Hypothalamus (tissue), 51 donors: ENCODE measurements around the gene NUBP2.

Experiments used
- DNase-seq, 51 donors: peaks; one replicate each; lab custom pipeline; 2025; lab: John Stamatoyannopoulos, UW

NUBP2 gene

DNA sequence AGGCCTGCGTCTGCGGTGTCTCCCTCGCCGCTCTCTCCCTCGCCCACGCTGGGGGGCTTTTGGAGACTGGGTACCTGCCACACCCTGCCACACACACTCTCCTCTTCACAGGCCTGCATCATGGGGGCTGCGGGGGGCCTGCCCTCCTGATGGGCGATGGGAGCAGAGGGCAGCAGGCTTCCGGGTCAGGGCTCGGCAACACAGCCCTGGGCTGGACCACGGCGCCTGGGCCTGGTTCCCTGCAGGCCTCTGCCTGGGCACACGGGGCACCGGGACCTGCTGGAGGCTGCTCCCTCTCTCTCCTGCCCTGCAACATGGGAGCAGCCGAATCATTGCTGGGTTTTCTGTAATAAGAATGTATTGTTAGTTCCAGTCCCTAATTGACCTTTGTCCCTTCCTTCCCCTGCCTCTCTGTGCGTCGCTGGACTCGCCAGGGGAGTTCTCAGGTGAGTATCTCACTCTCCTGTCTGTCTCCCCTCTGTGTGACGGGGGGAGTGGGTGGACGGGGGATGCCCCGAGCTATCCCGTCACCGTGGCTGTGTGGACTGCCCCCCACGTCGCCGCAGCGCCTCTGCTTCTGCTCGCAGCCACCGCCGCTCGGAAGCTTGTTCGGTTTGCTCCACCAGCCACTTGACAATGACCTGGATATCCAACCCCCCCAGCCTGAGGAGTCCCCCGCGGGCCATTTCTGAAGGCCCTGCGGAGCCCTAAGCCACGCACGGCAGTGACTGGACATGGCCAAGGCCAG, 24.9 kb upstream of the NUBP2 start:
- no peak for DNase-seq

DNA sequence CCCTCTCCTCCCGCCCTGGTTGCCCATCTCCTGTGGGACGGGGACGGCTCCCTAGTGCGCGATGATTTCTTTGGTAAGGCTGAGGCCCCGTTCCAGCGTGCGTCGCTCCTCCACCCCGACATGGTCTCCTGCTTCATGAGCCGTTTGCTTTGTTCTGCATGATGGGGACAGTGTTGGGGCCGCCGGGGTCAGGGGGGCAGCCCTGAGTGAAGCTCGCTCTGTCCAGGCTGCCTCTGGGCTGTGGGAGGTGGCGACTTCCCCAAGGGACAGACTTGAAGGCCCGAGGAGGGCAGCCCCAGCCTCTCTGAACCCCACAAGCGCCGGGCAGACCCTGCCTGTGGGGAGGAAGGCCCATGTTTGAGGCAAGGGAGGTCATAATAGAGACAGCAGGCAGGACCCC, 23.8 kb upstream of the NUBP2 start:
- DNase-seq = no peak

DNA sequence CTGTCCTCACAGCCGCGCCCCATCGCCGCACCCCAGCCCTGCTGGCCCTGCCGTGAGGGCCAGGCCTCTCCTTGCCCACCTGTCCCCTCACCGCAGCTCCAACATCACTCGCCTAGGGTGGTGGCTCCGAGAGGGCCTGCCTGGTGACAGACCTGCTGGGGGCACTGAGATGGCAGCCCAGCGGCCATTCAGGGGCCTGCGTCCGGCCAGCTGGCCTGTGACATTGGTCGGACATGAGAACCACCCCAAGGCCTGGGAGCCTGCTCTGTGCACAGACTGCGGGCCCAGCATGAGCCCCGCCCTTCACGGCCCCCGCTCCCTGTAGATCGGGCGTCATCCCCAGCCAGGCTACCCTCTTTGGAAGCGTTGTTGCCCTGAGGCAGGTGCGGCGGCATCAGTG, 23.2 kb upstream of the NUBP2 start:
- DNase-seq = no peak

DNA sequence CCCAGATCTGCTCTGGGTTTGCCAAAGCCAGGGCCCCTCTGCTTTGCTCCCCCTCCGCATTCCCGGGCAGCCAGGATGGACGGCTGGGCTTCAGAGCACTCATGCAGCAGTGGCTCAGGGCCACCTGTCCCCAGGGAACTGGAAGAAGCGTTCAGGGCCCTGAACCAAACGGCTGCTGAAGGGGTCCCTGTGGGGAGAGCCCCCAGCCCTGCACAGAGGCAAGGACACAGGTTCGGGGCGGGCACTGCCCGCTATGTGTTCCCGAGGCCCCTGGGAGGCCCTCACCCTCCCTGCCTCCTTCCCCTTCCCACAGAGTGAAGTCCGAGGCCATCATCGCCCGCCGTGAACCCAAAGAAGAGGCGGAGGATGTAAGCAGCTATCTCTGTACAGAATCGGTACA, 21.8 kb upstream of the NUBP2 start:
- no peak for DNase-seq

DNA sequence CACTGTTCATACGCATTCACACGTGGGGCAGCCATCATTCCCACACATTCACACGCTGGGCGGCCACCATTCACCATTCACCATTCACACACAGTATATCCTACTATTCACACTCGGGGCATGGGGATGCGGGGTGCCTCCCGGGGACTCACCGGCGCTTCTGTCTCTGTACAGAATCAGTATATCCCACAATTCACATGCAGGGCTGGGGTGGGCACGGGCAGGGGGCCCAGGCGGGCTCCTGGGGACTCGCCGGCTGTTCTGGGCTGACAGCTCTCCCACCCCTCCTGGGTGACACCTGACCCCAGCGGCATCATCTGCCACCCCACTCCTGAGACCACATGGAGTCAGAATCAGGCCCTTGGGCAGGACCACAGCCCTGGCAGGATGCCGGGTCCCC, 21.0 kb upstream of the NUBP2 start:
- DNase-seq = no peak

DNA sequence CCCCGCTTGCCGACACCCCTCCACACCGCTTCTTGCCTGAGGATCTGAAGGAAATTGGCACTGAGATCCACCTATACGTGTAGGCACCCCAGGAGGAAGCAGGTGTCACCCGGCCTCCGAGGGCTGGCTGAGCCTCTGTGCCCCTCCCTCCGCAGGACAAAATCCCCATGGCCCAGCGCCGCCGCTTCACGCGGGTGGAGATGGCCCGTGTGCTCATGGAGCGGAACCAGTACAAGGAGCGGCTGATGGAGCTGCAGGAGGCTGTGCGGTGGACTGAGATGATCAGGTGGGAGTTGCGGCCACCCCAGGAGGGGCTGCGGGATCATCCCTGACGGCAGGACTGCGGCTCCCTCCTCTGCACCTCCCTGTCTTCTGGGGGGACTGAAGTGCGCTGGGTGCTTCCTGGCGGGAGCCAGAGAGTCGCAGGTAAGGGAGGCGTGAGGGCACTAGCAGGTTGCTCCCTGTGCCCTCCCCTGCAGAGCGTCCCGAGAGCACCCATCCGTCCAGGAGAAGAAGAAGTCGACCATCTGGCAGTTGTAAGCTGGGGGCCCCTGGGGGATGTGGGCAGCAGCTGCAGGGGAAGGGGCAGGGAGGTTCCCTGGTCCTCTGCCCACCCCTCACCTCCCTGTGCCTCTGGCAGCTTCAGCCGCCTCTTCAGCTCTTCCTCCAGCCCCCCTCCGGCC, 20.4 kb upstream of the NUBP2 start:
- no peak for DNase-seq

DNA sequence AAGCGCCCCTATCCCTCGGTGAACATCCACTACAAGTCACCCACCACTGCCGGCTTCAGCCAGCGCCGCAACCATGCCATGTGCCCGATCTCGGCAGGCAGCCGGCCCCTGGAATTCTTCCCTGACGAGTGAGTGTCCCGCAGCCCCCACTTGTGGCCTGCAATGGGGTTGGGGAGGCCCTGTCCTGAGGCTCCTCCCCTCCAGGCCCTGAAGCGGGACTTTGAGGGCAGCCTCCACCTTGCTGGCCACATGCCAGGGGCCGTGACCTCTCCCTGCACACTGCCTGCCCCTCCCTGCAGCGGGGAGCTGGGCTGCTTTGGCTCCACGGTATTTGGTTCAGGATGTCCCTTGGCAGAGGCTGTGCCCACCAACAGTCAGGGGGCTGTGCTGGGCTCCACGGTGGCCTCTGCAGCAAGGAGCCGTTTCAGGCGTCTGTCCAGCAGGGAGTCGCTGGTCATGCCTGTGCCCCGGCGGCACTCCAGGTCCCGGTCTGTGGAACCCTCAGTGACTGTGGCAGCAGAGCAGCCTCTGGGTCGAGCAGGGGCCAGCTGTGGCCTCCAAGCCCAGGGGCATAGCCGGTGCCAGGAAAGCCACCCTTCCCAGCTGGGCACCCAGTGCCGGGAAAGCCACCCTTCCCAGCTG, 19.8 kb upstream of the NUBP2 start:
- no peak for DNase-seq

DNA sequence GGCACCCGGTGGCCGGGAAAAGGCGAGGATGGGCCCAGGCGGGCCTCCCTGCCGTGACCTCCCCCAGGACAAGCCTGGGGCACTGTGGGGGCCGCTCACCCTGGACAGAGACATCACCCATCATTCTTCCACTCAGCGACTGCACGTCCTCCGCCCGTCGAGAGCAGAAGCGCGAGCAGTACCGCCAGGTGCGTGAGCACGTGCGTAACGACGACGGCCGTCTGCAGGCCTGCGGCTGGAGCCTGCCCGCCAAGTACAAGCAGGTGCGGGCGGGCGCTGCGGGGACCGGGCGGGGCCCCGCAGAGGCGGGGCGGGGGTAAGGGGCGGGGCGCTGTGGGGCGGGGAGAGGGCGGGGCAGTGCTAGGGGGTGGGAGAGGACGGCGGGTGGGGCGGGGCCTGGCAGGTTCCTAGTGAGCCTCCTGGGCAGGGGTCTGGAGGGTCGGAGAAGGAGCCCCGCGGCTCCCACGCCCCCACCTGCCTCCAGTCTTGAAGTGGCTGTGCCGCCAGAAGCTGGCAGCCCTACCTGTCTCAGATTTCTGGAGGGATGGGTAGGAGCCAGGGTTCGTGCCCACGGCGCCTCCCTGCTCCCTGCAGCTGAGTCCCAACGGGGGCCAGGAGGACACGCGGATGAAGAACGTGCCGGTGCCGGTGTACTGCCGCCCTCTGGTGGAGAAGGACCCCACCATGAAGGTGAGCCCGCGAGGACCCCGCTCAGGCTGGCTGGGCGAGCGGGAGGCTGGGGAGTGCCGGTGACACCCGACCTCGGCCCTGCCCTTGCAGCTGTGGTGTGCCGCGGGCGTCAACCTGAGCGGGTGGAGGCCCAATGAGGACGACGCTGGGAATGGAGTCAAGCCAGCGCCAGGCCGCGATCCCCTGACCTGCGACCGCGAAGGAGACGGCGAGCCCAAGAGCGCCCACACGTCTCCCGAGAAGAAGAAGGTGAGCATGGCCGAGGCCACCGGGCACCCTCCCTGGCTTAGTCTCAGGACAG, 18.9 kb upstream of the NUBP2 start:
- peak in 3 of 51 donors; percentile 16 to 27 (median 16) for DNase-seq

DNA sequence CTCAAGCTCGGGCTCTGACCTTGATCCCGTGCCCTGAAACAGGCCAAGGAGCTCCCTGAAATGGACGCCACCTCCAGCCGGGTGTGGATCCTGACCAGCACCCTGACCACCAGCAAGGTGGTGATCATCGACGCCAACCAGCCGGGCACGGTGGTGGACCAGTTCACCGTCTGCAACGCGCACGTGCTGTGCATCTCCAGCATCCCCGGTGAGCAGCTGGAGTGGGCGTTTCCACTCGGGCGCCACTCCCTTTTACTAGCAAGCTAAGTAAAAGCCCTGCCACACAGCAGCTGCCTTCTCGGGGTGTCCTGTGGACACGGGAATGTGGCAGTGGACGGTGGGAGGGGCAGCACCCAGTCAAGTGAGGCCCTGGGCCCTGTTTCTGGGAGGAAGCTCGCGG, 17.8 kb upstream of the NUBP2 start:
- no peak for DNase-seq

DNA sequence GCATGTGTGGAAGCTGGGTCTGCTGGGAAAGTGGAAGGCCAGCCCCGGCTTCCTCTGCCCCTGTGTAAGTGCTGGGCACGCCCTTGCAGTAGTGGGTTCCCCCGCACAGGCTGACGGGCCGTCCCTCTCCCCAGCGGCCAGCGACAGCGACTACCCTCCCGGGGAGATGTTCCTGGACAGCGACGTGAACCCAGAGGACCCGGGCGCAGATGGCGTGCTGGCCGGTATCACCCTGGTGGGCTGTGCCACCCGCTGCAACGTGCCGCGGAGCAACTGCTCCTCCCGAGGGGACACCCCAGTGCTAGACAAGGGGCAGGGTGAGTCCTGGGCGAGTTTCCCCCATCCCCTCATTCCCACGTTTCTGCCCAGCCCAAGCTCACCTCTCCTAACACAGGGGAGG, 16.9 kb upstream of the NUBP2 start:
- no peak for DNase-seq

DNA sequence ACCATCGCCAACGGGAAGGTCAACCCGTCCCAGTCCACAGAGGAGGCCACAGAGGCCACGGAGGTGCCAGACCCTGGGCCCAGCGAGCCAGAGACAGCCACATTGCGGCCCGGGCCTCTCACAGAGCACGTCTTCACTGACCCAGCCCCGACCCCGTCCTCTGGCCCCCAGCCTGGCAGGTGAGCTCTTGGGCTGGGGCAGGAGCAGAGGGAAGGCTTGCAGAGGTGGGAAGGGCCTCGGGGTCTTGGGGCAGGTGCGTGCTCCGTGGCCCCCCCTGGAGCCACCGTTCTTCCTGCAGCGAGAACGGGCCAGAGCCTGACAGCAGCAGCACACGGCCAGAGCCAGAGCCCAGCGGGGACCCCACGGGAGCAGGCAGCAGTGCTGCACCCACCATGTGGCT, 16.5 kb upstream of the NUBP2 start:
- DNase-seq = no peak

DNA sequence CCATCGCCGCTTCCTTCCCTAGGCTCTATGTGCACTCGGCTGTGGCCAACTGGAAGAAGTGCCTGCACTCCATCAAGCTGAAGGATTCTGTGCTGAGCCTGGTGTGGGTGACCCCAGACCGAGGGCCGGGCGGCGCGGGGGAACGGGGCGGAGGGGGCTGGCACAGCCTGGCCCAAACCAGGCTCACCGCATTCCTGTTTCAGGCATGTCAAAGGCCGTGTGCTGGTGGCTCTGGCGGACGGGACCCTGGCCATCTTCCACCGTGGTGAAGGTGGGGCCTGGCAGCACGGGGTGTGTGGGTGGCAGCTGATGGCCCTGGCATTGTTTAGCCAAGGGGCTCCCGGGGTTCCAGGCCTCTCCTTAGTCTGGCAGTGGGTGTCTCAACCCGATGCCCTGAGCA, 16.1 kb upstream of the NUBP2 start:
- DNase-seq = no peak

DNA sequence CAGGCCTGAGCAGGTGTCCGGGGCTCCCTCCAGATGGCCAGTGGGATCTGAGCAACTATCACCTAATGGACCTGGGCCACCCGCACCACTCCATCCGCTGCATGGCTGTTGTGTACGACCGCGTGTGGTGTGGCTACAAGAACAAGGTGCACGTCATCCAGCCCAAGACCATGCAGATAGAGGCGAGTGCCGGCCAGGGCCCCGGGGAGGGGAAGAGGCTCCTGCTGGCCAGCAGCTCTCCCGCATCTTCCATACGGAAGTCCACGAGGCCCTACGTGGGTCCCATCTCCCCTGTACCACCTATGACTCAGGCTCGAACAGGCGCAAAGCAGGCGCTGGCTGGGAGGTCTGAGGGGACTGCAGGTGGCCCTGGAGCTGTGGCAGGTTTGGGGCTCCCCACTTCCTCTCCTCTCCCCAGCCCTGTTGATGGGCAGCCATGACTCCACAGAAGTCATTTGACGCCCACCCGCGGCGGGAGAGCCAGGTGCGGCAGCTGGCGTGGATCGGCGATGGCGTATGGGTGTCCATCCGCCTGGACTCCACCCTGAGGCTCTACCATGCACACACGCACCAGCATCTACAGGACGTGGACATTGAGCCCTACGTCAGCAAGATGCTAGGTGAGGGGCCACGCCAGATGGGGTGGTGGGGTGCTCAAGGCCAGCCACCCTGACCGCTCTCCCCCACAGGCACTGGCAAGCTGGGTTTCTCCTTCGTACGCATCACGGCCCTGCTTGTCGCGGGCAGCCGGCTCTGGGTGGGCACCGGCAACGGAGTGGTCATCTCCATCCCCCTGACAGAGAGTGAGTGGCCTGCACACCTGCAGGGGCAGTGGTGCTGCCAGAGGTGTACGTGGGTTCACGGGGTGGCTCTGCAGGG, 15.4 kb upstream of the NUBP2 start:
- DNase-seq = no peak

DNA sequence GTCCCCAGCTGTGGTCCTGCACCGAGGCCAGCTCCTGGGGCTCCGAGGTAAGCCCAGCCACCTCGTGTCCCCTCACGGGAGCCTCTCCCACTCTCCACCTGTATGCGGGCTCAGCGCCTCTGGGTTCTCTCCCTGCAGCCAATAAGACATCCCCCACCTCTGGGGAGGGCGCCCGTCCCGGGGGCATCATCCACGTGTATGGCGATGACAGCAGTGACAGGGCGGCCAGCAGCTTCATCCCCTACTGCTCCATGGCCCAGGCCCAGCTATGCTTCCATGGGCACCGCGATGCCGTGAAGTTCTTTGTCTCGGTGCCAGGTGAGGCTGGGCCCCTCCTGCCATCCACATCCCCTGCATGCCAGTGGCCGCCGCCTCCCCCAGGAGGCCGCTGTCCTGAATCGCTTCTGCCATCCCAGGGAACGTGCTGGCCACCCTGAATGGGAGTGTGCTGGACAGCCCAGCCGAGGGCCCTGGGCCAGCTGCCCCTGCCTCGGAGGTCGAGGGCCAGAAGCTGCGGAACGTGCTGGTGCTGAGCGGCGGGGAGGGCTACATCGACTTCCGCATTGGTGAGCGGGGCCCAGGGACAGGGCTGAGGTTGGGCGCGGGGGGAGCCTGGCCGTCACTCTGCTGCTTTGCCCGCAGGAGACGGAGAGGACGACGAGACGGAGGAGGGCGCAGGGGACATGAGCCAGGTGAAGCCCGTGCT, 14.5 kb upstream of the NUBP2 start:
- no peak for DNase-seq

DNA sequence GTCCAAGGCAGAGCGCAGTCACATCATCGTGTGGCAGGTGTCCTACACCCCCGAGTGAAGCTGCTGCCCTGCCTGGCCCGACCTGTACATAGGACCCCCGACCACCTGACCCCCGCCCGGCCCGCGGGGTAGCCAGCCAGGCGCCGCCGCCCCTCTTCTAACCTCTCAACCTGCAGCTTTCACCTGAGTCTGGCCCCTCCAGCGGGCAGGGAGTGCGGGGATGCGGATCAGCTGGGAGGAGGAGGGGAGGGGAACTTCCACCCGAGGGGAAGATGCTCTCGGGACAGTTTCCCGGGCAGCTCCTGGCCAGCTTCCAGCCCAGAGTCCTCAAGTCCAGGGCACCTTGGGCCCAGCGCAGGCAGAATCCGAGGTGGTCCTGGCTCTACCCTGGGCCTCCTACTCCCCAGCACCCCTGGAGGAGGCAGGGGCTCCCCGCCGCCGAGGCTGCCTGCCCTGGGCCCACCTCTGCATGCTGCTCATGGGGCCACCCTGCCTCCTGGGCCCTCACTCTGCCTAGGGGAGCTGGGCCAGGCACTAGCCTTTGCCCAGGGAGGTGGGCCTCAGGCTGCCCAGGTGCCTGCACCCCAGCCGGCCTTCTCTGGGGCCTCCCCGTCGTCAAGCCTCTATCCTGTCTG, 13.9 kb upstream of the NUBP2 start:
- DNase-seq = peak in 1 of 51 donors; percentile 3

DNA sequence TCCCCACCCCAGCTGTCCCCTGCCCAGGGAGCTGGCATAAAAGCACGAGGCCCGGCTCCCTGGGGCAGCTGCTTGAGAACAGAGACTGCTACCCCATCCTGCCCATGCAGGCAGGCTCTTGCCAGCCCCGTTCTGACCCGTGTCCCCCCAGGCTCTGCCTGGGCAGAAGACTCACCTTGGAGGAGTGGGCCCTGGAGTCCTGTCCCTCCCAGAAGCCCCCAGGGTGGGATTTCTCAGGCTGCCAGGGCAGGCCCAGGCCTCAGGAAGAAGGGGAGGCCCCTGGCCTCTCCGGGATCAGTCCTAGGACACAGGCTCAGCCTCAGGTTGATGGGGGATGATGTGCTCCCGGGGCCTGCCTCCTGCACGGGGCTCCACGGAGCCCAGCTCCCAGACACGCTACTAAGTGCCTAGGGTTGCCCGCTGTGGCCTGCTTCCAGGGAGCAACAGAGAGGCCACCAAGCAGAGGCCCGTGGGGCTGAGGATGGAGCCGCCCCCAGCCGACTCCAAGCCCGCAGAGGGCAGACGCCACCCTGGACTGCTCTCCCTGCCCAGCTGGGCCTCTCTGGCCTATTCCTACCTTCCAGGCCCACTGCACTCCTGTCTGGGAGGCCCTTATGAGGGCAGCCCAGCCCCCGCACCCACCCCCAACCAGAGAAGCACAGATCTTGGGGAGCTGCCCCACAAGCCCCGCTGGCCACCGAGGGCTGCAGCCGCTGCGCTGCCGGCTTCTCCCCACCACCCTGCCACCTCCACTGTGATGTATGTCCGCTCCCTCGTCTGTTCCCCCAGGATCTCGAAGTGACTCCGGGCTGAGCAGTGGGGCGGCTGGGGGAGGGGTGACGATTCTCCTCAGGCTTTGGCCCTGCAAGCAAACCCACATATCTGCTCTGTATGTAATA, 13.1 kb upstream of the NUBP2 start:
- DNase-seq = peak in 9 of 51 donors; percentile 14 to 56 (median 40)
